Panc1 (cell line): ENCODE data around the gene CNTN4. TPM values are rescaled to one million over a fixed set of nuclear protein-coding genes. Genes with fewer than 3 reads are reported as not detected.

Experiments used
- ATAC-seq: fragments of 200-7000 bp; cut with Tn5 transposase; 2 replicates; pipeline ENCODE4 v1.9.1; 2020; ENCODE audit warnings: mild to moderate bottlenecking, moderate library complexity
- BruUV-seq: library from RNA; stranded (reverse); fragments of 400-500 nt; replicated peaks from 2 replicates; lab custom pipeline; 2021; lab: Mats Ljungman, UMichigan
- CTCF ChIA-PET: fragments of 300-600 bp; sonication (Branson Sonifier 250); formaldehyde crosslinking; loops from one replicate; lab custom pipeline; 2022; ENCODE audit warnings: antibody characterized with exemption; lab: Charles Lee
- POLR2A ChIA-PET: fragments of 300-600 bp; sonication (Branson Sonifier 250); formaldehyde crosslinking; loops from one replicate; lab custom pipeline; 2022; ENCODE audit warnings: antibody characterized with exemption; lab: Charles Lee
- DNase-seq: peaks from one replicate; pipeline ENCODE4 v3.0.0-alpha.2; 2010; ENCODE audit warnings: low read depth, low spot score
- H3K27ac ChIP-seq: 2 replicates; pipeline ENCODE4 v1.5.1; 2011; ENCODE audit warnings: mild to moderate bottlenecking, low read length, inconsistent platforms
- H3K27me3 ChIP-seq: fragments of 200-500 bp; sonication (Bioruptor generic); 2 replicates; pipeline ENCODE4 v1.6.0; 2014; ENCODE audit warnings: low read length, inconsistent platforms; ENCODE audit not compliant: control insufficient read depth, insufficient read depth
- H3K36me3 ChIP-seq: fragments of 200-500 bp; sonication (Bioruptor generic); 2 replicates; pipeline ENCODE4 v1.5.1; 2014; ENCODE audit warnings: inconsistent platforms, mild to moderate bottlenecking, low read length, moderate library complexity; ENCODE audit not compliant: control insufficient read depth, insufficient read depth
- H3K4me1 ChIP-seq: 2 replicates; pipeline ENCODE4 v1.5.1; 2011; ENCODE audit warnings: inconsistent platforms, mild to moderate bottlenecking, low read length, moderate library complexity; ENCODE audit not compliant: control insufficient read depth, insufficient read depth
- H3K4me3 ChIP-seq, 2 experiments: 2 replicates each; pipeline ENCODE4 v1.5.1; 2011 to 2012; ENCODE audit warnings: low read depth in 2 of 2, low read length in 2 of 2, mild to moderate bottlenecking in 2 of 2, inconsistent platforms in 1 of 2, moderate library complexity in 1 of 2
- H3K9me3 ChIP-seq: fragments of 200-500 bp; sonication (Bioruptor generic); 2 replicates; pipeline ENCODE4 v1.5.1; 2014; ENCODE audit warnings: low read depth, mild to moderate bottlenecking, inconsistent platforms, low read length, moderate library complexity; ENCODE audit not compliant: control insufficient read depth, insufficient read depth
- CTCF ChIP-seq: fragments of 450-650 bp; IDR thresholded peaks from 2 replicates; pipeline ENCODE4 v1.5.1; 2017; ENCODE audit warnings: mild to moderate bottlenecking
- POLR2AphosphoS5 ChIP-seq: IDR thresholded peaks from 2 replicates; pipeline ENCODE4 v1.6.1; 2012; ENCODE audit warnings: mild to moderate bottlenecking, low read depth, low read length, moderate library complexity
- REST ChIP-seq, 2 experiments: IDR thresholded peaks; 2 replicates each; pipeline ENCODE4 v1.6.1; 2011 to 2012; ENCODE audit warnings: low read depth in 2 of 2, control low read depth in 1 of 2, low read length in 1 of 2, mild to moderate bottlenecking in 1 of 2, moderate library complexity in 1 of 2; ENCODE audit not compliant: insufficient read depth in 1 of 2
- SIN3A ChIP-seq: IDR thresholded peaks from 2 replicates; pipeline ENCODE4 v1.6.1; 2012; ENCODE audit warnings: low read depth, mild to moderate bottlenecking, low read length, moderate library complexity, borderline replicate concordance; ENCODE audit not compliant: insufficient read depth
- TCF7L2 ChIP-seq: IDR thresholded peaks from 2 replicates; pipeline ENCODE4 v1.6.1; 2011; ENCODE audit warnings: mild to moderate bottlenecking, low read depth, low read length, inconsistent platforms
- in situ Hi-C: cut with HindIII; loops from 2 replicates; pipeline ENCODE4 v1.10.0; 2016; ENCODE audit warnings: low sequenced_read_pairs, low pct_unique_long_range_greater_than_20kb
- intact Hi-C: fragments of 100-400 bp; cut with micrococcal nuclease; formaldehyde crosslinking; loops from one replicate; pipeline ENCODE4 v1.10.0; 2022; ENCODE audit not compliant: unreplicated experiment
- total RNA-seq: library from RNA; stranded (reverse); gene quantifications from one replicate; pipeline ENCODE4 v1.2.1, GENCODE V29; 2021; ENCODE audit not compliant: unreplicated experiment

The CNTN4 gene
- total RNA-seq, 1 experiment from 2014 or later = not detected

DNA sequence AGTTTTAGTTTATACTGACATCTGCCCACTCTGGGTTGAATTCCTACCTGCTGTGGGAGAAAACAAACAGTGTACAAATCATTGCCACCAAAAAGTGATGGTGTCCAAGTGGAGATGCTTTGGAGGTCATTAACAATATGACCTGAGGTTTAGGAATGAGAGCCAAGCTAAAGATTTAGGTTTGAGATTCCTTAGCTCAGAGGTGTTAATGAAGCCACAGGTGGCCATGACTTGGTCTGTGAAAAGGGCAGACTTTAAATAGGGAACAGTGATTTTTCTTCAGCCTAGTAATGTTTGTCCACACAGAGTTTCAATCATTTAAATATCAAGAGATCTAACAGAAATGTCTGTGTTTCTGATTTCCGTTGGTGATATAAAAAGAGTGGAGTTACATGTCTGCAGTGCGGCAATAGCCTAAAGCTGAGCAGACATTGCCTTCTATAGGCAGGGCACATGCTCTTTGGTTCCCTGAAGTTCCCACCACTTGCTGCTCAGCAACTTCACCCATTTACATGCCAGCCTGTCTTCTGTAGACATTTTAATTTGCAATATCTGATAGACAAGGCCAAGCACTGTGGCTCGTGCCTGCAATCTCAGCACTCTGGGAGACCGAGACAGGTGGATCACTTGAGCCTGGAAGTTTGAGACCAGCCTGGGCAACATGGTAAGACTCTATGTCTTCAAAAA lies 588.3 kb downstream of the CNTN4 start:
- intact Hi-C loops (no loop called here), in situ Hi-C loops (no loop called here)
- no peak for ATAC-seq
- Histone ChIP-seq H3K27ac (no peak overlapping the region), H3K9me3 (no peaks in the 10 kb centered on the region), H3K36me3 (no peaks in the 10 kb centered on the region), H3K4me1 (no peaks in the 10 kb centered on the region), H3K27me3 (no peaks in the 10 kb centered on the region), H3K4me3 (no peak overlapping the region)
- TF ChIP-seq CTCF (no peak), POLR2AphosphoS5 (no peak), TCF7L2 (no peak), REST (IDR thresholded peaks at IDR 0.05; ENCODE audit: insufficient read depth in 1 of 2, low read depth in 2 of 2, low read length in 1 of 2) (no peak), SIN3A (no peak)
- ChIA-PET CTCF (no interaction called here), POLR2A (no interaction called here)
- no peak for DNase-seq
- no TSS peak for BruUV-seq

DNA sequence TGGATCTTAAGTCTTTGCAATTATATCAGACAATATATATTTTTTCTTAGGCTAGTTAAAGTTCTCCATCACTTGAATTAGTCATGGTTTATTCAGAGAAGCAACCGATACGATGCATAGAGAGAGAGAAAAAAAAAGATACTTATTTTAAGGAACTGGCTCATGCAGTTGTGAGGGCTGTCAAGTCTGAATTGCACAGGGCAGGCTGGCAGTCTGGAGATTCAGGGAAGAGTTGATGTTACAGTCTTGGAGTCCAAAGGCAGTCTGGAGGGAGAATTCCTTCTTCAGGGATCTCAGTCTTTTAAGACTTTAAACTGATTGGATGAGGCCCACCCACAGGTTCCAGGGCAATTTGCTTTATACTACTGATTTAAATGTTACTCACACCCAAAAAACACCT lies 598.9 kb downstream of the CNTN4 start:
- POLR2A ChIA-PET = no interaction called here
- in situ Hi-C loops (no loop called here), intact Hi-C loops (no loop called here)
- TF ChIP-seq REST (IDR thresholded peaks at IDR 0.05; ENCODE audit: insufficient read depth in 1 of 2, low read depth in 2 of 2, low read length in 1 of 2) (no peak), POLR2AphosphoS5 (no peak), CTCF (no peak), TCF7L2 (no peak), SIN3A (no peak)
- Histone ChIP-seq H3K27me3 (no peaks in the 10 kb centered on the region), H3K4me1 (no peaks in the 10 kb centered on the region), H3K9me3 (no peaks in the 10 kb centered on the region), H3K27ac (no peak overlapping the region), H3K36me3 (no peaks in the 10 kb centered on the region), H3K4me3 (no peak overlapping the region)
- ATAC-seq = no peak
- no TSS peak for BruUV-seq
- no peak for DNase-seq
- CTCF ChIA-PET = no interaction called here
